ENCODE results near the gene BNIP2. TPM values are rescaled to one million over a fixed set of nuclear protein-coding genes. Genes with fewer than 3 reads are reported as not detected.

BNIP2 gene
- total and polyA plus RNA-seq, 3 experiments from 2014 or later = 62.7 to 107 (median 65.2) TPM

DNA sequence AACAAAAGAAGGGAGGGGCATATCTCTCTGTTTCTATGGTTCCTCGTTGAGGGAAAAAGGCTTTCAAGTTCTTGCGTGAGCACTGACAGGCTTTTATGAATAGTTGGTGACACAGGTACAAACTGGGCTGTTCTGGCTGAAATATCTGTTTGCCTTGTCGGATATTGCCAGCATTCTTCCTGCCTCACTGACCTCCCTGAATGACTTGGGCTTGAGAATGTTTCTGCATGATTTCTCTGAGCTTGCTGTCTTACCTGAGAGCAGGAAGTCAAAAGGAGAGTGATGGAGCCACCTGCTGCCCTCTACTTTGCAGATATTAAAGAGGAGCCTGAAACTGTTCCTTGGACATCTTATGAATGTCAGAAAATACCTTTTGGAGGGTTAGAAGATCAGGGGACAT is 72.7 kb downstream of the BNIP2 start:
- CTCF ChIA-PET = no interaction called here
- no peaks in the 10 kb centered on the region for H3K9me3 ChIP-seq (ENCODE audit: low read length)
- H3K4me3 ChIP-seq (ENCODE audit: low read length) = no peak overlapping the region
- peaks cover 0 to 4% (median 0%) of the 10 kb centered on the region in 3 donors for H3K4me1 Mint-ChIP-seq
- peaks cover 13 to 38% of the 10 kb centered on the region in 2 donors for H3K27me3 Mint-ChIP-seq
- no peaks in the 10 kb centered on the region for H3K36me3 ChIP-seq (ENCODE audit: insufficient read depth, low read length)
- H3K27ac ChIP-seq (ENCODE audit: low read depth, low read length) = no peak overlapping the region
- H3K4me1 ChIP-seq (ENCODE audit: insufficient read depth, low read length) = no peaks in the 10 kb centered on the region
- DNase-seq = no peak
- POLR2A ChIA-PET = no interaction called here
- no peaks in the 10 kb centered on the region for H3K9me3 Mint-ChIP-seq
- H3K27ac Mint-ChIP-seq = no peak overlapping the region
- no peaks in the 10 kb centered on the region for H3K36me3 Mint-ChIP-seq
- H3K4me3 Mint-ChIP-seq = no peak overlapping the region
- no peaks in the 10 kb centered on the region for H3K27me3 ChIP-seq (ENCODE audit: insufficient read depth, low read length, poor library complexity, severe bottlenecking)

DNA sequence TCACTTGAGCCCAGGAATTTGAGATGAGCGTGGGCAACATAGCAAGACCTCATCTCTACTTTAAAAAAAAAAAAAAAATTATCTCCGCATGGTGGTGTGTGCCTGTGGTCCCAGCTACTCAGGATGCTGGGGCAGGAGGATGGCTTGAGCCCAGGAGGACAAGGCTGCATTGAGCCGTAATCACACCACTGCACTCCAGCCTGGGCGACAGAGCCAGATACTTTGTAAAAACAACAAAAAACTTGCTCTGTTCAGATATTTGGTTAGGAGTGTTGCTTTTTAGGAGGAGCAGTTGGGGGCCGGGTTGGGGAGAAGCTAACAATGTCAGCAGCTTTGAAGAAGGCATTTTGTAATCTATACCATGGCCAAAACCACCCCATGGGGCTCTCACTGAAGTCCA is 73.5 kb downstream of the BNIP2 start:
- H3K4me1 Mint-ChIP-seq = peaks cover 0 to 4% (median 1%) of the 10 kb centered on the region in 3 donors
- DNase-seq = no peak
- Histone ChIP-seq H3K4me1 (ENCODE audit: insufficient read depth, low read length) (no peaks in the 10 kb centered on the region), H3K4me3 (ENCODE audit: low read length) (no peak overlapping the region), H3K27me3 (ENCODE audit: insufficient read depth, low read length, poor library complexity, severe bottlenecking) (no peaks in the 10 kb centered on the region), H3K36me3 (ENCODE audit: insufficient read depth, low read length) (no peaks in the 10 kb centered on the region), H3K9me3 (ENCODE audit: low read length) (no peaks in the 10 kb centered on the region), H3K27ac (ENCODE audit: low read depth, low read length) (no peak overlapping the region)
- peaks cover 13 to 38% of the 10 kb centered on the region in 2 donors for H3K27me3 Mint-ChIP-seq
- peak overlapping the region in 1 of 8 donors; percentile 91 for H3K27ac Mint-ChIP-seq
- H3K4me3 Mint-ChIP-seq = no peak overlapping the region
- POLR2A ChIA-PET = no interaction called here
- CTCF ChIA-PET = no interaction called here
- no peaks in the 10 kb centered on the region for H3K9me3 Mint-ChIP-seq
- H3K36me3 Mint-ChIP-seq = no peaks in the 10 kb centered on the region

DNA sequence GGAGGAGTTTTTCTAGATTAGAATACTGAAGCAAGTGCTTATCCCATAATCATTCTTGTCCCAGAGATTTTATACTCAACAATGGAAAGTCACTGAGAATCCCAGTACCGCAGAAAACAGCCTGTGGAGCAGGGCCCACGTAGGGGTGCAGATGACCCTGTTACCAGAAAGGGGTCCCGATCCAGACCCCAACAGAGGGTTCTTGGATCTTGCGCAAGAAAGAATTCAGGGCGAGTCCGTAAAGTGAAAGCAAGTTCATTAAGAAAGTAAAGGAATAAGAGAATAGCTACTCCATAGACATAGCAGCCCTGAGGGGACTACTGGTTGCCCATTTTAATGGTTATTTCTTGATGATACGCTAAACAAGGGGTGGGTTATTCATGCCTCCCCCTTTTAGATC is 75.0 kb downstream of the BNIP2 start:
- H3K4me3 Mint-ChIP-seq = no peak overlapping the region

DNA sequence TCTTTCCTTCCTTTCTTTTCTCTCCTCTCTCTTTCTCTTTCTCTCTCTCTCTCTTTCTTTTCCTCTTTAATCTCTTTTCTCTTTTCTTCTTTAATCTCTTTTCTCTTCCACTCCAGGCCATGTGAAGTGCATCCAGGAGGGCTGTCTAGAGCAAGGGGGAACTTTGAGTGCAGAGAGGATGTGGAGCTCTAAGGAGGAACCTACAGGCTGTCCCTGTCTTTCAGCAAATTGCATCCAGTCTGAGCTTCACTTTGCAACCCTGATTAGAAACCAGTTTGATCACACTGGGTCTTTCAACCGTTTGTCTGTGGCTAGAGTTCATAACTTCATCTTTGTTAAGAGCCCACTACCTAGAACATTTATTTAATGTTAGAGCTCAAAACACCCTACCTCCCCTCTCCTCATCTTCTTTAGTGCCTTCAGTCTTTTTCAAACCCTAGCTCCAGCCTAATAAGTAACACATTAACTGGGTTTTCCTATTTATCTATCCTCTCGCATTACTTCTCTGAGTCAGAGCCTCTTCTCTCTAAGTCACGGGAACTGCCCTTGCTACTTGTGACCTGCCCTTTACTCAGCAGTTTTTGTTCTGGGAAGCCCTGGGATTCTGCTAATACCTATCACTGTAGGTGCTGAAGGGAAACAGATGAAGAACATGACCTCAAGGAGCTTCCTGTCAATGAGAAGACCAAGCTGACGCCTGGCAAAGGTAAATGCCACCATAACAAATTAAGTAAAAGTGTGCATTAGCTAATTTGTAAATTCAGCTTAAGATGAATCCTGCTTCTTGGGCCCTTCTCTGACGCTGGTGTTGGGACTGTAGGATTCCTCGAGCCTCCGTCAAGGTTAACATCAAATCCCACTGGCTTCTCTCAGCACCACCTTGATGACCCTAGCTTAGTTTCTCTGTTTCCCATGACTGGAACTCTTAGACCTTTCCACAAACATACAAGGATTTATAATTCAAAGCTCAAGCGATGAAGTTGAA is 77.6 kb downstream of the BNIP2 start, which contains the start of gene GCNT3:
Gene GCNT3, plus strand, starts transcription at position 508 of the 985 bp plus-strand sequence. CDS start 6,456 bp downstream, outside the sequence.
- Histone ChIP-seq H3K27me3 (ENCODE audit: insufficient read depth, low read length, poor library complexity, severe bottlenecking) (no peaks in the 10 kb centered on the region), H3K36me3 (ENCODE audit: insufficient read depth, low read length) (no peaks in the 10 kb centered on the region), H3K4me1 (ENCODE audit: insufficient read depth, low read length) (no peaks in the 10 kb centered on the region), H3K27ac (ENCODE audit: low read depth, low read length) (no peak within 1 kb of the TSS), H3K4me3 (ENCODE audit: low read length) (no peak within 1 kb of the TSS), H3K9me3 (ENCODE audit: low read length) (no peaks in the 10 kb centered on the region)
- CTCF ChIA-PET = no interaction called here
- peaks cover 0 to 4% (median 1%) of the 10 kb centered on the region in 3 donors for H3K4me1 Mint-ChIP-seq
- peaks cover 8 to 41% of the 10 kb centered on the region in 2 donors for H3K27me3 Mint-ChIP-seq
- H3K27ac Mint-ChIP-seq = peak within 1 kb of the TSS in 1 of 8 donors; percentile 38
- POLR2A ChIA-PET = no interaction called here
- DNase-seq = no peak
- H3K9me3 Mint-ChIP-seq = no peaks in the 10 kb centered on the region
- no peak within 1 kb of the TSS for H3K4me3 Mint-ChIP-seq
- H3K36me3 Mint-ChIP-seq = no peaks in the 10 kb centered on the region

More for the DNA sequence above, 75.0 kb downstream of the BNIP2 start:
- no peaks in the 10 kb centered on the region for H3K27me3 ChIP-seq (ENCODE audit: insufficient read depth, low read length, poor library complexity, severe bottlenecking)
- H3K27me3 Mint-ChIP-seq = peaks cover 15 to 38% of the 10 kb centered on the region in 2 donors
- H3K9me3 Mint-ChIP-seq = no peaks in the 10 kb centered on the region
- ChIA-PET CTCF (no interaction called here), POLR2A (no interaction called here)
- H3K9me3 ChIP-seq (ENCODE audit: low read length) = no peaks in the 10 kb centered on the region
- no peaks in the 10 kb centered on the region for H3K36me3 ChIP-seq (ENCODE audit: insufficient read depth, low read length)
- H3K27ac ChIP-seq (ENCODE audit: low read depth, low read length) = no peak overlapping the region
- DNase-seq = no peak
- H3K36me3 Mint-ChIP-seq = no peaks in the 10 kb centered on the region
- H3K4me3 ChIP-seq (ENCODE audit: low read length) = no peak overlapping the region
- H3K27ac Mint-ChIP-seq = no peak overlapping the region
- no peaks in the 10 kb centered on the region for H3K4me1 ChIP-seq (ENCODE audit: insufficient read depth, low read length)
- H3K4me1 Mint-ChIP-seq = peaks cover 0 to 4% (median 1%) of the 10 kb centered on the region in 3 donors

DNA sequence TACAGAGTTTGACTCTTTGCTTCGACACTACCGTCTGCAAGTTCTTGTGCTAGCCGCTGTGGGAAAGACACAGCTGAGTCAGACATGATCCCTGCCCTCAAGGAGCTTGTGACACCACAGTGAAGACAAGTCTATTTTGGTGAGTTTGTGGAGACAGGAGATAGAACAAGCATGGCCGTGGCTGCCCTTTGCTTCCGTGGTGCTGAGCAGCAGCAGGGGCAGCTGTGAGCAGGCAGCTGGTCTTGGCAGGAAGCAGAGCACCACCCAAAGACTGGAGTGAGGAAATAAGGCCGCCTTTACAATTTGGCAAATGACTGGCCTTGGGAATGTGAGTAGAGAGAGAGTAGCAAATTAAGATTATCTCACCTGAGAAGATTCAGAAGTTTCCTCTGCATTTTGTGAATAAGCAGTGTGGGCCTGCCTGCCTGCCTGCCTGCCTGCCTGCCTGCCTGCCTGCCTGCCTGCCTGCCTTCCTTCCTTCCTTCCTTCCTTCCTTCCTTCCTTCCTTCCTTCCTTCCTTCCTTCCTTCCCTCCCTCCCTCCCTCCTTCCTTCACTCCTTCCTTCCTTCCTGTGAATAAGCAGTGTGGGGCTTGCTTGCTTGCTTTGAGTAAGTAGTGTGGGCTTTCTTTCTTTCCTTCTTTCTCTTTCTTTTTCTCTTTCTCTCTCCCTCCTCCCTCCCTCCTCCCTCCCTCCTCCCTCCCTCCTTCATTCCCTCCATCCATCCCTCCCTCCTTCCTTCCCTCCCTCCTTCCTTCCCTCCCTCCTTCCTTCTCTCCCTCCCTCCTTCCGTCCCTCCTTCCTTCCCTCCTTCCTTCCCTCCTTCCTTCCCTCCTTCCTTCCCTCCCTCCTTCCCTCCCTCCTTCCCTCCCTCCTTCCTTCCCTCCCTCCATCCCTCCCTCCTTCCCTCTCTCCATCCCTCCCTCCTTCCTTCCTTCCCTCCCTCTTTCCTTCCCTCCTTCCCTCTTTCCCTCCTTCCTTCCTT is 79.1 kb downstream of the BNIP2 start:
- Mint-ChIP-seq H3K27me3 (peaks cover 8 to 41% of the 10 kb centered on the region in 2 donors), H3K27ac (no peak overlapping the region), H3K9me3 (no peaks in the 10 kb centered on the region), H3K4me1 (peaks cover 0 to 3% (median 1%) of the 10 kb centered on the region in 3 donors), H3K36me3 (peaks cover 0 to 2% (median 0%) of the 10 kb centered on the region in 3 donors), H3K4me3 (no peak overlapping the region)
- Histone ChIP-seq H3K27me3 (ENCODE audit: insufficient read depth, low read length, poor library complexity, severe bottlenecking) (no peaks in the 10 kb centered on the region), H3K27ac (ENCODE audit: low read depth, low read length) (no peak overlapping the region), H3K9me3 (ENCODE audit: low read length) (no peaks in the 10 kb centered on the region), H3K36me3 (ENCODE audit: insufficient read depth, low read length) (no peaks in the 10 kb centered on the region), H3K4me3 (ENCODE audit: low read length) (no peak overlapping the region), H3K4me1 (ENCODE audit: insufficient read depth, low read length) (no peaks in the 10 kb centered on the region)
- ChIA-PET CTCF (no interaction called here), POLR2A (no interaction called here)
- DNase-seq = no peak

Other genes with a start within 250 kb of the BNIP2 start
- gene GCNT3, start 77.5 kb downstream of the BNIP2 start, total RNA-seq = not detected
- gene GCNT3, start 77.5 kb downstream of the BNIP2 start, polyA plus RNA-seq = not detected
- 100 to 1,000 TPM; 228 to 230 TPM for gene GTF2A2, start 31.8 kb downstream of the BNIP2 start, total RNA-seq
- gene GTF2A2, start 31.8 kb downstream of the BNIP2 start, polyA plus RNA-seq = 134 TPM

Data from CD8-positive, alpha-beta memory T cell (primary cell).